GM18519 (cell line): ENCODE data around the gene THSD4.
"Not testable (repeated sequence)": the region's sequence is repeated elsewhere in the genome, so short reads cannot be mapped to it uniquely, and the experiment has no call there.

ENCODE experiments used
- ATAC-seq: cut with Tn5 transposase; IDR thresholded peaks from one replicate; pipeline ENCODE4 v1.9.1; 2021; ENCODE audit warnings: mild to moderate bottlenecking, moderate library complexity; ENCODE audit not compliant: unreplicated experiment, low FRiP score

THSD4 gene

DNA sequence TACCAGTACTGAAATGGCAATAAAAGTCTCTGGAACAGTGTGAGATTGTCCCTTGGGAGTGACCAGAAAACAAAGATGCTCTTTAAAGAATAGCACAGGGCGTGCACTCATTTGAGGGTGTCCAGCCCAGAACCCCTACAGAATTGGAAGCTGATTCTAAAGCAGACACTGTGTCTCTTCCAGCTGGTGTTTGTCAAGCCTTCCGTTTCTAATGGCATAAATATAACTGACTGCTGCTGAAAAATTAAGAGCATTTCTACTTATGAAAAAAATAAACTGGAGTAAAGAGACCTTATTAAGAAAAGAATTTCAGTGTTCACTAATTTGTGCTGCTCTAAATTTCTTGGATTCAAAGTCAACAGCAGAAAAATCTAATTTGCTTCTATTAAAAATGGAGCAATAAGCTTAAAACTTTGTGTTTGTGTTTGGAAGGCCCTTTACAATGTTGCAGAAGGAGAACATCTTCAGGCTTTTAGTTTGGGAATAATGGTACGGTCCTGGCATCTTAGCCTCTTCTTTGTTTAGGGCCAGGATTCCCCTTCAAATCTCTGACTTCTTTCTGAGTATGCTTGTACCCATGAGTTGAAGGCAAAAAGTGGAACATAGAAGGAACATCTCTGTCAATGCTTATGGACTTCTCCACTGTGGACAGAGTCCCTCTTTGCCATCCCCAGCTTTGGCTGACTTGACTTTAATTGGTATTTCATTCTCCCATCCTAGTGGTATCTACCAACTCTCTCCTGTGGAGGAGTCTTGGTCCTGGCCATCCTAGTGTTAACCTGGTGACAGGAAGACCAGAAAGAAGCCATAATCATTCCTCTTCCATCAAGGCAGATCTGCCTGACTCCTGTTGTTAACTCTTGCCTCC, 65.9 kb downstream of the THSD4 start:
- ATAC-seq = no peak

DNA sequence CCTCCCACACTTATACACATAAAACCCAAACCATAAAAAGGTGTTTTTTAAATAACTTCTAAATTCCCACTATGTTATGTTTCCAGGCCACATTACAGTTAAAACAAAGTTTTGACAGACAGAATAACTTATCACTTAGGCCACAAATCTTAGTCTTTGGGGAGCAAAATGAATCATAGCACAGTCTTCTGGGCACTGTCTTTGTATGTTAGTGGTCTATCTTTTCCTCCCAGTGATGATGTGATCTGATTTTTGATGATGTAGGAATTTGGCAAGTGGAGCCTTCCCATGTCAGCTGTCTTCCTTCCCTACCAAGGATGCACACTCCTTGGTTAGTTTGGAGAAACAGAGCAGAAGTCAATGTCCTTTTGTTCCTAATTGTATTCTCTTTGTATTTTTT, 67.3 kb downstream of the THSD4 start:
- no peak for ATAC-seq

DNA sequence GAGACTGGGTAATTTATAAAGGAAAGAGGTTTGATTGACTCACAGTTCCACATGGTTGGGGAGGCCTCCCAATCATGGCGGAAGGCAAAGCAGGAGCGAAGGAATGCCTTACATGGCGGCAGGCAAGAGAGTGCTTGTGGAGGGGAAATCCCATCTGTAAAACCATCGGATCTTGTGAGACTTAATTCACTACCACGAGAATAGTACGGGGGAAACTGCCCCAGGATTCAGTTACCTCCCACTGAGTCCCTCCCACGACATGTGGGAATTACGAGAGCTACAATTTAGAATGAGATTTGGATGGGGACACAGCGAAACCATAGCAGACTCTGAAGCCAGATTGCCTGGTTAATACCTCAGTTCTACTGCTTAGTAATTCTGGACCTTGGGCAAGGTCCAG, 67.8 kb downstream of the THSD4 start:
- ATAC-seq = no peak

DNA sequence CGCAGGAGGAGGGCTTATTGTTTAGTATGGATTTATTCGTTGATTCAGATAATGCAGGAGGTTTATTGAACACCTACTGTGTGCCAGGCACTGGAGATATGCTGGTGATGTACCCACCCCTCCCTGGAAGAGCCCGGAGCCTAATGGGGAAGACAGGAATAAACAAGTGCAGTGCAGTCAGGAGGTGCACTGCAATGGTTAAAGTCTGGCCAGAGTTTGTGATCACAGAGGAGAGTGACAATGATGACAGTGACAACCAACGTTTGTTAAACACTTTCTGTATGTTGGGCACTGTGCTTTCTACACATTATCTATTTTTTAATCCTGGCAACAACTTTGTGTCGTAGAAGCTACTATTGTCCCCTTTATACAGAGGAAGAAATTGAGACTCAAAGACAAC, 70.4 kb downstream of the THSD4 start:
- no peak for ATAC-seq

DNA sequence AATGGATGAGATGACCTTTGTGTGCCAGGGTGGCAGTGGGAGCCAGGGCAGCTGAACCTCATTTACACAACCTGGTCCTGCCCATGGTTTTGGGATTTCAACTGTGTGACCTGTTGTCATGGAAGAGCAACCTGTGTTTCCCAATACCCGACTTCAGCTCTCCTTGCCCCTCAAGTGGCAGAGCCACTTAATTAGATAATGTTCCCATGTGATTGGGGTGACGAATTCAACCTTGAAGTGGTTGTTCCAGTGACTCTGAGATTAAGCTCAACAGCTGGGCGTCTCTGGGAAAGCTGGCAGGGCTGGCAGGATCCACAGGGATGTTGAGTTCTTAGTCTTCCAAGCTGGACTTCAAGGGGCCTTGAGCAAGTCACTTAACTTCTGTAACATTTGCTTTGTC, 71.0 kb downstream of the THSD4 start:
- no peak for ATAC-seq

DNA sequence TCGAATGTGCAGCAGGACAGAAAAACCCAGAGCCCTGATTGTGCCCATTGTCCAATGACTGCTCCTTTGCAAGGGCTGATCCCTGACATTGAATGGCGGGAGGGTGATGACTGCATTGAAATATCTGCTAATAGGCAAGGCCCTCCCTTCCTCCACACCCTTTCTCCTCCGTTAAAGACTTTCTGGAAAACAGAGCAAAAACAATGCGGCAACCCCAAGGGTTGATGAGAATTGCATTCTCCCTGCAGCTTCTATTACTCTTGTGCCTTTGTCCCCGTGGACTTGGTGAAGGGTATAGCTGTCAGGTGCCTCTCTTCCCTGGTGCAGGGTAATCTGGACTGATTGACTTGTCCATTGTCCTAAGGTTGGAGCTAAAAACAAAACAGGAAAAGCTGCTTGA, 71.8 kb downstream of the THSD4 start:
- no peak for ATAC-seq

DNA sequence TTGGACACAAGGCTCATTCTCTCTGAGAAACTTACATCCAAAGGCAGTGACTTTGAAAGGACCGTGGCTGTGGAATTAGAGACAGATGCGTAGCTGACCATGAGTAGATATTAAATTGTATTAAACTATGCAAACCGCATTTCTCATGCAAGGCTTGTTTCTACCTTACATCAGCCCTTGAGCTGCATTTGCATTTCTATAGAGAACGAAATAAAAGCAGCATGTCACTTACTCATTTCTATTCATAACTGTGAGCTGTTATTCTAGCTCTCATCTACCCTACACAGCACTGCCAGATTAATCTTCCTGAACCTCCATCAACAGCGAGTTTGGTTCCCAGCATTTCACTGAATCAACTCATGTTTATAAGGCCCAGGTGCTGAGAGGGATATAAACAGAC, 72.3 kb downstream of the THSD4 start:
- ATAC-seq = no peak

DNA sequence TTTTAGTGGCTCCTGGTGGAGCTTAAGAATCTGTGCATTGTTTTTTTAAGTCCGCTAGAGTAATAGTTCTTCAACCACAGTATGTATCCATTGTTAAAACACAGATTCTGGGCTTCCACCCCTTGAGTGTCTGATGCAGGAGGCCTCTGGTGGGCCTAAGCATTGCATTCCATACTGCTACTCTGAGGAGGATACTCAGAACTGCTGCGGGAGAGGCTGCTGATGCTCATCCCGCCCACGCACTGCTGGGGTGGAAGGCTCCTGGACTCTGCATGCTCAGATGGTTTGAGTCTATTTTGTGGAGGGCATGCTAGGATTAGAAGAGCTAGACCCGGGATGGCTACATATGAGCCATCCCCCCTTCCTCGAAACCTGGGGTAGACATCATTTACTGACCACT, 74.4 kb downstream of the THSD4 start:
- no peak for ATAC-seq

DNA sequence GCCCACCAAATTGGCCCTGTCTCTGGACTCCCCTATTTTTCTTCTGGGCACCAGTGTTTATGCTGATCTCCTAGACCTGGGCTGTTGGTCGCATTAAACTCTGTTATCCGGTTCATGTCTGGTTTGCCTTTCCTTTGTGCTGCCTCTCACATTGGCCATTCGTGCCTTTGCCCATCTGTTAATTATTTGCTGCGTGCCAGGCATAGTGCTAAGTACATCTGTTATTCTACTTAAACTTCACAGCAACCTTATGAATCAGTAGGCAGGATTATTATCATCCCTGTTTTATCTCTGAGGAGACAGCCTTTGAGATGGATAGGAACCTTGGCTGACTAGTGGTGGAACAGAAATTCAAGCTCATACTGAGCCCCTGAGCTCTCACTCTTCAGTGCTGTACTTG, 76.0 kb downstream of the THSD4 start:
- no peak for ATAC-seq

DNA sequence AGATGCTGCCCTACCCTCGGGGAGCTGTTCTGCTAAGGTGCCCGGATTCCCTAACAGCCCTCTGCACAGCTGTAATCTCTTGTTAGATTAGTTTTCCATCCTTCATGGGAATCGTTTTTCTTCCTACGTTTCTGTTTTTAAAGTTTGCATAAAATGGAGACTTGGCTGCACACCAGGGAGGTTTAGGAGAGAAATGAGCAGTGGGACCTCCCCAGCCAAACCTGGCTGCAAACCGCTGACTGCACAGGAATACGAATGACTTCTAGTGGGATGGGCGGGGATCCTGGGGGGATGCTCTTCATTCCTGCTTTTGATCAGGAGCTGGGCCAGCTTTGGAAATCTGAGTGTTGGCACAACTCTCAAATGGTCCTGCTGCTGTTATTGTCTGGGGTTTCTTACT, 77.5 kb downstream of the THSD4 start:
- ATAC-seq = no peak

DNA sequence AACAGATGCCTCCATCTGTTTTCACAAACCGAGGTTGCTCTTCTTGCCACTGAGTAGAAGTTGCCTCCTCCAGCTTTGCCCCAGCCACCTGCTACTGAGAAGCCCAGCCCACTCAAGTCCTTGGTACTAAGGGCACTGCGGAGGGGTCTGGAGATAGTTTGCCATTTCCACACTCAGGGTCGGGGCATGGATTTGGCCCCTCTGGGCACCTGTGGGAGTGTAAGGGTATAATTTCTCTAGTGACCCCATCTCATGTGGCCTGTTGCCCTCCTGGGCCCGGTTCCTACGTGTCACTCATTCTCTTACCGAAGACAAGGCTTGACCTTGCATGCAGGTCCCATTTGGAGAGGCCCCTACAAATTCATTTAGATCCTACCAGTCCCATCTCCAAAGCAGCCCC, 79.0 kb downstream of the THSD4 start:
- ATAC-seq = no peak

DNA sequence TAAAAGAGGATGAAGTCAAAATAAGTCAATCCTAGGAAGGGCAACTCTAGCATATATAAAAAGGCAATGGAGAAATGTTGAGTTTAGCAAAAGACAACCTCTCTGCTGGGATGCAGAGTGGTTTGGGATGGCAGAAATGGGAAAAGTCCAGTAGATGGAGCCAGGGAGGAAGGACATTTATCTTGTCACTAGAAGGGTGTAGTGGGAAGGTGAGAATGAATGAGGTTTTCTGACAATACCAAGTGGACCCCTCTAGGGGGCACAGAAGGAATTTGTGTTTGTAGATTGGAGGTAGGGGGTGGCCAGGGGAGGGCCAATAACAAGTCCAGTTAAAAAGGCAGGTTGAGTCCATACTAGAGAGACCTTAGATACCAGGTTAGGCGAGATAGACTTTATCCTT, 80.0 kb downstream of the THSD4 start:
- no peak for ATAC-seq

DNA sequence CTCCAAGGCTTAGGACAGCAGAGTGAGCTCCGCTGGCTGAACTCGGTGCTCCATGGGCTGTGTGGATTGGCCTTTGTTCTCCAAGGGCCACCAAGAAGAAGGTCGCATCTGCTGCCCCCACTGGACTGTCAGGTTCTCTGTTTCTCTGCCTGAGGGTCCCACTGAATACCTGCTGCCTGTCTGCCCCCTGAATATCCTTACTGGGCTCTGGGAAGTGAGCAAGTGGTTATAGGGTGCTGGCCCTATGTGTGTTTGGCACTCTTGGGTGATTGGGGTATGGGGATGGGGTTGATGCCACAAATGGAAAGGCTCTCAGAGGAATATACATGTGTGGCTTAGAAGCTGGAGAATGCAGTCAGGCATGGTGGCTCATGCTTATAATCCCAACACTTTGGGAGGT, 82.3 kb downstream of the THSD4 start:
- ATAC-seq = no peak

DNA sequence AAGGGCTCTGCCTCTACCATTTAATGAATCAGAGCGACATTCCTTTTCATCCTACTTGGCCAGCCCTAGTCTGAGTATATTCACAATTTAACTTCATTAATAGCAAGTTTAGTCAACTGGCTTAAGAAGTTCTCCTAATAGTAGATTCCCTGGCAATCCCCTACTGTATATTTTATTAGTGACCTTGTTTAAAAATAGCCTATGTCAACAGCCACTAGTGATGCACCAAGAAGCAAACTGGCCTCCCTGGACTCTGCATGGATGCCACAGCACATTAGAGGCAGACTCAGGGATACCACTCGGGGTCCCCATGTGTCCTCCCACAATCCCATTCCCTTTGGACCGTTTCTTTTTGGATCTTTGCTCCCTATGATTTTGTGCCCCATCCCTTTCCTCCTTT, 83.6 kb downstream of the THSD4 start:
- ATAC-seq = no peak

DNA sequence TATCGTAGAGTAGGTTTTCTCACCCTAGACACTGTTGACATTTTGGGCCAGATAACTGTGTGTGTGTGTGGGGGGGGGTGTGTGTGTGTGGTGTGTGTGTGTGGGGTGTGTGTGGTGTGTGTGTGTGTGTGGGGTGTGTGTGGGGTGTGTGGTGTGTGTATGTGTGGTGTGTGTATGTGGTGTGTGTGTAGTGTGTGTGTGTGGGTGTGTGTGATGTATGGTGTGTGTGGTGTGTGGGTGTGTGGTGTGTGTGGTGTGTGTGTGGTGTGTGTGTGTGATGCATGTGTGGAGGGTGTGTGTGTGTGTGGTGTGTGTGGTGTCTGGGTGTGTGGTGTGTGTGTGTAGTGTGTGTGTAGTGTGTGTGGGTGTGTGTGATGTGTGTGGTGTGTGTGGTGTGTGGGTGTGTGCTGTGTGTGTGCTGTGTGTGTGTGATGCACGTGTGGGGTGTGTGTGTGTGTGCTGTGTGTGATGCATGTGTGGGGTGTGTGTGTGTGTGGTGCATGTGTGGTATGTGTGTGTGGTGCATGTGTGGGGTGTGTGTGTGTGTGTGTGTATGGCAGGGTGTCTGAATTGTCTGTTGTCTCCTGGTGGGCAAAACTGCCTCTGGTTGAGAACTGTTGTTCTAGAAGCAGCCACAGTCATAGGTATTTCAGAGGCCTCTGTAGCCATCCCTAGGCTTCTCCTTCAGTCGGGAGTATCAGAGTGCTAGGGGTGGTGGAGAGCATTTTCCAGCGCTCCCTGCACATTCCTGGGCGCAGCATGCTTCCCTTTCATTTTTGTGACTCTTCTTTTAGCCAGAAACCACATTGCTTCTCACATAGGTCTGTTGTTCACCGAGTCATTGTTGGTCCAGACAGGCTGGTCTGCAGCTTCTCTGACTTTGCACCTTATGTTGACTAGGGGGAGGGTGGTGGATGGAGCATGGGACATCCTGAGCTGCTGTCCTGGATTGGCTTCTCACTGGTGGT, 84.4 kb downstream of the THSD4 start:
- ATAC-seq = no peak

DNA sequence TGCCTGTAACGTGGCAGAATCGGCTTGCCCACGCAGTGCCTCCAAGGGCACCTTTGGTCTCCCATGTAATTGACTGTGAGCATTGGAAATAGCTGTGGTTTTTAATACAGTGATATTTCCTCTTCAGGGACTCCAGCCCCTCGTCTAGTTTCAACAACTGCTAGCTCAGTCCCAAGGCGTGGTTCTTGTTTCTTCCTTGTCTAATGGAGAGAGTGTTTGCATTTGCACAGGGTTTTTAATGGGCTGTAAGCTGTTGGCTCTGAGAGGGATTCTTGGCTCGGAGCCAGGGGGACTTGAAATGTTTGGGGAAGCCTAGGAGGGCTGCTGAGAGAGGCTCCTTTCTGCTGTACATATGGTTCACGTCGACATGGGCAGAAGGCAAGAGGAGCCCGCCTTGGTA, 86.2 kb downstream of the THSD4 start:
- no peak for ATAC-seq

DNA sequence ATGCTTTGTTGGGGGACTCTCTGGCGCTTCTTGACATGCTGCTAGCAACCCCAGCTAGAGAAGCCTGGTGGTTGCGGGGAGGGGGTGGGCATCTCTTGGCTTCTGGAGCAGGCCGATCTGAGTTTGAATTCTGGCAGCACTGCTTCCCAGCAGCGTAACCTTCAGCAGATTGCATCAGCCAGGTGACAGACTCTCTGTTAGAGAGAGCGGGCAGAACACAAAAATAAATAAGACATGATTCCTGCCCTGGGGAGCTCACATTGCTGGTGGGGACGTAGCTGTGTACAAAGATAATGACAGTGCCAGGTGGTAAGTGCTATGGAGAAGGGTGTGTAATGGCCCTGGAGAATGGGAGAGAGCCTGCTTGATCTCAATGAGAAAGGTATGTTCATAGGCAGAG, 87.4 kb downstream of the THSD4 start:
- ATAC-seq = no peak

DNA sequence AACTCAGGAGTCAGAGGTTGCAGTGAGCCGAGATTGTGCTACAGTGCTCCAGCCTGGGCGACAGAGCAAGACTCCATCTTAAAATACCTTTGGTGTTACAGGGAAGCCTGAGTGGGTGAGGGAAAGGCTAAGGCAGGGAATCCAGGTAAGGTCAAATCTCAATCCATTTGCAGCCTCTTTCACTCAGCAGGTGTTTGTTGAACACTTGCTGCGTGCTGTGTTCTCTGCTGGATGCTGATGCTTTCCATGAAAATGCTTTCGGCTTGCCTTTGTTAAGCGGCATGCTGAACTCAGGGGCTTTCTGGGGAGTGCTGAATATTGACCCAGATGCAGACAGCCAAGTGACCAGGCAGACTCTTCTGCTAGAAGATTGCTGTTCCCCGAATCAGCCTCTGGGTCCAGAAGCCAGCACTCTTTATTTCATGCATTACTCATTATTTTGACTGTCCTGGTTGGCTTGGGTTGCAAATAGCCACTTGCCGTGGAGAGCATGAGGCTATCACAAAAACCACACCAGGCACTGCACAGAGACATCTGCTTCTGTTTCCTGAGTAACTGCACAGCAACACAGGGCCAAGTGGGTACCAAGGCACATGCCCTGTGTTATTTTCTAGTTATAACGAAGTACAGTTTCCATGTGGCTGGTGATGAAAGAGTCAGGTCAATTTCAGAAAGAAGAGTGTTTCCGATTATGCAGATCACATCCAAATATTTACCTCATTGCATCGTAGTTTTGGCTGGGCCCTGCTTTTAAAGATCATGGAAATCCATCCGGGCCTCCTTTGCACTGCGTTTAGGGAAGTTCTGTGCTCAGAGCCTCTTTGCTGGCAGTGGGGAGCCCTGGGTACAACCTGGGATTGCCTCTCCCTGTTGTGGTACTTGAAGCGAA, 88.6 kb downstream of the THSD4 start:
- no peak for ATAC-seq

DNA sequence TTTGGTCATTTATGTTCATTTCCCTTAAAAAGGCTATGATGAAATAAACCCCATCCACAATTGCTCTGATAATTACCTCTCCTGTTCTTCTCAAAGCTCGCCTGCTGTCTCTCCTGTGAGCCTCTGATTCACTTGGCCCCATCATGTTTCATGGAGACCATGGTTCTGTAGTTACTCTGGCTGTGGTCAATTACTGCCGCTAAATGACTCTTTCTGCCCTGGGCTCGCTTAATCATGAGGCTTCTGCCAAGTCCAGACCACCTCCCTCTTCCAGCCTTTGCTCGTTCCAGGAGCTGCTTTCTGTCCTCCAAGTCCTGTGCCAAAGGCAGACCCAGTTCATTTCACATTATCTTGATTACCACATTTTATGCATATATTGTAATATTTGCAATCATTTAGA, 91.9 kb downstream of the THSD4 start:
- ATAC-seq = no peak

DNA sequence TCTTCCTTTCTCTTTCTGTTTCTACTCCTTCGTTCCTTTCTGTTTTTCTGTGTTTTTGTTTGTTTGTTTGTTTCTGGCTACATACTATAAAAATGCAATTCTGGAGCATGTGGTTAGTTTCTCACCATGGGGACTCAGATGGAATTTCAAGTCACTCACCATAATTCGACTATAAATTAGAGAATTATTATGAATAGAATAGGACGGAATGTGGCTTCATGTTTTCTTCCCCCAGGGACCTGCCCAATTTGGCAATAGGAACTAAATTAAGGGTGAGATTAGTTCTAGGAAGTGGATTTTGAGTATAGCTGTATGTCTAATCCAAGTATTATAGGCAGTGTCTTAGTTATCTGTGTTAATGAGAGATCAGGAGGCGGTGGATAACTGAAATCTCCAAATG, 96.9 kb downstream of the THSD4 start:
- no peak for ATAC-seq

DNA sequence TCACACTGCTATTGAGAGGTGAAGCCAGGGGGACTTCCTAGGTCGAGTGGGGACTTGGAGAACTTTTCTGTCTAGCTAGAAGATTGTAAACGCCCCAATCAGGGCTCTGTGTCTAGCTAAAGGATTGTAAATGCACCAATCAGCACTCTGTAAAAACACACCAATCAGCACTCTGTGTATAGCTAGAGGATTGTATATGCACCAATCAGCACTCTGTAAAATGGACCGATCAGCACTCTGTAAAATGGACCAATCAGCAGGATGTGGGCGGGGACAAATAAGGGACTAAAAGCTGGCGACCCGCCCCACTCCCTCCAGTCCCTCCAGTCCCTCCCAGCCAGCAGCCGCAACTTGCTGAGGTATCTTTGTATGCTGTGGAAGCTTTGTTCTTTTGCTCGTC, 98.7 kb downstream of the THSD4 start:
- not testable (repeated sequence) for ATAC-seq
